OCI-LY3 (cell line): ENCODE results near the gene DHX35.

Experiments used
- CTCF ChIP-seq: fragments of 200-600, 300-600 bp; sonication (generic); IDR thresholded peaks from 2 replicates; pipeline ENCODE4 v1.5.1; 2014; ENCODE audit warnings: antibody characterized with exemption, low read length, low read depth
- EZH2phosphoT487 ChIP-seq: fragments of 200-600 bp; shearing (Covaris generic); IDR thresholded peaks from 2 replicates; pipeline ENCODE4 v1.6.1; 2018; ENCODE audit warnings: antibody characterized with exemption, mixed run types, low read depth

GRCh38 chr20:39021748-39022147, 59.6 kb downstream of the DHX35 start:
- no peak for TF ChIP-seq CTCF
- TF ChIP-seq EZH2phosphoT487: no peak
